ENCODE data around the gene WRNIP1. TPM values are rescaled to one million over a fixed set of nuclear protein-coding genes. Genes with fewer than 3 reads are reported as not detected.

The WRNIP1 gene
- total and polyA plus RNA-seq, 2 of the 13 experiments (the other 11 are each of a cell fraction or from before 2014, with no cell fraction given): 77.7 to 90.3 TPM

- TF ChIP-seq ZBTB38 (CRISPR knock-in tag; IDR thresholded peaks at IDR 0.05) (peak; percentile 39), KLF13 (CRISPR knock-in tag; IDR thresholded peaks at IDR 0.05) (peak; percentile 22; the same call in 1 of the 2 replicates), ZNF550 (CRISPR knock-in tag; IDR thresholded peaks at IDR 0.05; ENCODE audit: borderline replicate concordance) (no peak), NFIC (IDR thresholded peaks at IDR 0.05; ENCODE audit: low read length) (no peak; the same call in 1 of the 2 replicates), ZBTB39 (CRISPR knock-in tag; IDR thresholded peaks at IDR 0.05) (peak; percentile 81; the same call in 1 of the 2 replicates), ZNF414 (CRISPR knock-in tag; IDR thresholded peaks at IDR 0.05) (no peak), KAT2B (IDR thresholded peaks at IDR 0.05; ENCODE audit: borderline replicate concordance, low read depth, low read length) (no peak), ZBTB37 (CRISPR knock-in tag; IDR thresholded peaks at IDR 0.05) (no peak), HNF4A (CRISPR knock-in tag; IDR thresholded peaks at IDR 0.05) (no peak), IRF2 (CRISPR knock-in tag; IDR thresholded peaks at IDR 0.05) (peak; percentile 94; the same call in 1 of the 2 replicates), TFDP2 (CRISPR knock-in tag; IDR thresholded peaks at IDR 0.05) (peak; percentile 96), ZNF614 (CRISPR knock-in tag; IDR thresholded peaks at IDR 0.05; ENCODE audit: borderline replicate concordance) (peak; percentile 46; the same call in 1 of the 2 replicates), KDM1A (CRISPR knock-in tag; IDR thresholded peaks at IDR 0.05) (no peak), ZFY (CRISPR knock-in tag; IDR thresholded peaks at IDR 0.05) (peak; percentile 100), CCDC6 (CRISPR knock-in tag; IDR thresholded peaks at IDR 0.05) (peak; percentile 92), TOE1 (CRISPR knock-in tag; IDR thresholded peaks at IDR 0.05) (no peak), FIP1L1 (IDR thresholded peaks at IDR 0.05; ENCODE audit: borderline replicate concordance, insufficient read depth, low read depth, low read length) (0 out of 2 replicates have a peak, but pooled peaks have one; percentile 67), TAF1 (CRISPR knock-in tag; IDR thresholded peaks at IDR 0.05) (peak; percentile 54), POLR2A (IDR thresholded peaks at IDR 0.05; ENCODE audit: insufficient read depth in 1 of 2, low read depth in 2 of 2, low read length in 2 of 2) (peak in 1 of 2 experiments; percentile 69; a peak in 2 of 4 replicates), ZNF629 (CRISPR knock-in tag; conservative IDR thresholded peaks at IDR 0.05) (peak; percentile 46; the same call in 1 of the 2 replicates), YEATS4 (CRISPR knock-in tag; IDR thresholded peaks at IDR 0.05; ENCODE audit: borderline replicate concordance) (peak; percentile 96), FOXM1 (CRISPR knock-in tag; IDR thresholded peaks at IDR 0.05) (0 out of 2 replicates have a peak, but pooled peaks have one; percentile 59), FOXO4 (CRISPR knock-in tag; conservative IDR thresholded peaks at IDR 0.05) (no peak), MIXL1 (CRISPR knock-in tag; IDR thresholded peaks at IDR 0.05) (peak; percentile 60; the same call in 1 of the 2 replicates), ZNF235 (CRISPR knock-in tag; IDR thresholded peaks at IDR 0.05; ENCODE audit: borderline replicate concordance) (peak; percentile 56; the same call in 1 of the 2 replicates)
Observed at GRCh38 chr6:2765166-2765895, at the start of gene WRNIP1 (continued).

Data from HepG2 (cell line).